ENCODE data around the gene TSBP1. TPM values are rescaled to one million over a fixed set of nuclear protein-coding genes. Genes with fewer than 3 reads are reported as not detected.
A peak's percentile ranks its signal among the peaks of the same experiment; 100 is the strongest.

Gene TSBP1, protein sequence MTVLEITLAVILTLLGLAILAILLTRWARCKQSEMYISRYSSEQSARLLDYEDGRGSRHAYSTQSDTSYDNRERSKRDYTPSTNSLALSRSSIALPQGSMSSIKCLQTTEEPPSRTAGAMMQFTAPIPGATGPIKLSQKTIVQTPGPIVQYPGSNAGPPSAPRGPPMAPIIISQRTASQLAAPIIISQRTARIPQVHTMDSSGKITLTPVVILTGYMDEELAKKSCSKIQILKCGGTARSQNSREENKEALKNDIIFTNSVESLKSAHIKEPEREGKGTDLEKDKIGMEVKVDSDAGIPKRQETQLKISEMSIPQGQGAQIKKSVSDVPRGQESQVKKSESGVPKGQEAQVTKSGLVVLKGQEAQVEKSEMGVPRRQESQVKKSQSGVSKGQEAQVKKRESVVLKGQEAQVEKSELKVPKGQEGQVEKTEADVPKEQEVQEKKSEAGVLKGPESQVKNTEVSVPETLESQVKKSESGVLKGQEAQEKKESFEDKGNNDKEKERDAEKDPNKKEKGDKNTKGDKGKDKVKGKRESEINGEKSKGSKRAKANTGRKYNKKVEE
- not detected in 2 replicates for total RNA-seq
- not detected in 2 replicates for polyA plus RNA-seq

DNA sequence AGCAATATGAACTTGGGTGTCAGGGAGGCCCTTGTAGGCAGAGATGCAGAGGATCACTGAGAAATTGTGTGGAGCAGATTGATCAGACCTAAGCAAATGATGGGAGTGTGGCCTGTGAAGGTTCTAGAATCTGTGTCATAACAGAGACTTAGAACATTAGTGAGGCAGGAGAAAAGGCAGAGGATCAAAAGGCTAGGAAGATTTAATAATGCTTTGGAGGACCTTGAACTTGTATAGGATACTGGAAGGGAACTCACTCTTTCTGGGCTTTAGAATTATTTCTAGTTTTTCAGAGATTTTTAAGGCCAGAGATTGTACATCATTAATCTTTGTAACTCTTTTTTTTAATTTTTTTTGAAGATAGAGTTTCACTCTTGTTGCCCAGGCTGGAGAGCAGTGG, at the start of gene TSBP1:
Gene TSBP1 (minus strand): TSS at position 101 of the 400 bp plus-strand sequence. CDS start 197 bp downstream, outside the sequence.
- no peaks in the 10 kb centered on the region for H3K27me3 ChIP-seq
- no peaks in the 10 kb centered on the region for H3K36me3 ChIP-seq (replicated peaks; ENCODE audit: insufficient read depth, low read depth)
- H3K4me3 ChIP-seq: no peak within 1 kb of the TSS
- TF ChIP-seq, protein P1, sequence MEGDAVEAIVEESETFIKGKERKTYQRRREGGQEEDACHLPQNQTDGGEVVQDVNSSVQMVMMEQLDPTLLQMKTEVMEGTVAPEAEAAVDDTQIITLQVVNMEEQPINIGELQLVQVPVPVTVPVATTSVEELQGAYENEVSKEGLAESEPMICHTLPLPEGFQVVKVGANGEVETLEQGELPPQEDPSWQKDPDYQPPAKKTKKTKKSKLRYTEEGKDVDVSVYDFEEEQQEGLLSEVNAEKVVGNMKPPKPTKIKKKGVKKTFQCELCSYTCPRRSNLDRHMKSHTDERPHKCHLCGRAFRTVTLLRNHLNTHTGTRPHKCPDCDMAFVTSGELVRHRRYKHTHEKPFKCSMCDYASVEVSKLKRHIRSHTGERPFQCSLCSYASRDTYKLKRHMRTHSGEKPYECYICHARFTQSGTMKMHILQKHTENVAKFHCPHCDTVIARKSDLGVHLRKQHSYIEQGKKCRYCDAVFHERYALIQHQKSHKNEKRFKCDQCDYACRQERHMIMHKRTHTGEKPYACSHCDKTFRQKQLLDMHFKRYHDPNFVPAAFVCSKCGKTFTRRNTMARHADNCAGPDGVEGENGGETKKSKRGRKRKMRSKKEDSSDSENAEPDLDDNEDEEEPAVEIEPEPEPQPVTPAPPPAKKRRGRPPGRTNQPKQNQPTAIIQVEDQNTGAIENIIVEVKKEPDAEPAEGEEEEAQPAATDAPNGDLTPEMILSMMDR (IDR thresholded peaks at IDR 0.05; ENCODE audit: poor library complexity): no peak
- TF ChIP-seq EZH2phosphoT487 (IDR thresholded peaks at IDR 0.05; ENCODE audit: low read depth, severe bottlenecking, unreplicated experiment) (no peak), EZH2 (IDR thresholded peaks at IDR 0.05; ENCODE audit: borderline replicate concordance) (no peak)
- DNase-seq (ENCODE audit: low spot score): no peak
- no peaks in the 10 kb centered on the region for H3K9me3 ChIP-seq (ENCODE audit: low read depth)
- no peaks in the 10 kb centered on the region for H3K9me2 ChIP-seq (replicated peaks; ENCODE audit: insufficient read depth)
- no peak within 1 kb of the TSS for H3K27ac ChIP-seq
- no peak within 1 kb of the TSS for H3K4me2 ChIP-seq
- no peaks in the 10 kb centered on the region for H3K4me1 ChIP-seq (ENCODE audit: insufficient read depth)
- H2AFZ ChIP-seq: no peak within 1 kb of the TSS
- no peaks in the 10 kb centered on the region for H4K20me1 ChIP-seq (ENCODE audit: insufficient read depth, poor library complexity, severe bottlenecking)
- H3K79me2 ChIP-seq: no peaks in the 10 kb centered on the region

DNA sequence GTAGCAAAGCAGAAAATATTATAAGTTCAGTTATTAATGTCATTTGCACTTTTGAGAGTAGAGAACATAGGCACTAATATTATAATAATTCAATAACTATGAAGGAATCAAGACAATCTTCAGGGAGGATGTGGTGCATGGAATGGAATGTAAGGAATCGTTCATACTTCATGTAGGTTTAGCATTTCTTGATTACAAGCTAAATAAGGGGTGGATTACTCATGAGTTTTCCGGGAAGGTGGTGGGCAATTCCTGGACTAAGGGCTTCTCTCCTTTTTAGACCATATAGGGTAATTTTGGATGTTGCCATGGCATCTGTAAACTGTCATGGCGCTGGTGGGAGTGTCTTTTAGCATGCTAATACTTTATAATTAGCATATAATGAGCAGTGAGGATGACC, 44.3 kb upstream of the TSBP1 start:
- Histone ChIP-seq H3K27ac (no peak overlapping the region), H3K4me3 (no peak overlapping the region), H3K9me2 (replicated peaks; ENCODE audit: insufficient read depth) (no peaks in the 10 kb centered on the region), H3K36me3 (replicated peaks; ENCODE audit: insufficient read depth, low read depth) (no peaks in the 10 kb centered on the region), H3K27me3 (peaks cover 14% of the 10 kb centered on the region), H3K9me3 (ENCODE audit: low read depth) (no peaks in the 10 kb centered on the region), H3K4me2 (peak overlapping the region; percentile 65), H2AFZ (peak overlapping the region; percentile 45), H3K79me2 (no peaks in the 10 kb centered on the region), H3K4me1 (ENCODE audit: insufficient read depth) (peaks cover 8% of the 10 kb centered on the region), H4K20me1 (ENCODE audit: insufficient read depth, poor library complexity, severe bottlenecking) (no peaks in the 10 kb centered on the region)
- TF ChIP-seq, protein P1 (IDR thresholded peaks at IDR 0.05; ENCODE audit: poor library complexity): no peak
- no peak for TF ChIP-seq EZH2phosphoT487 (IDR thresholded peaks at IDR 0.05; ENCODE audit: low read depth, severe bottlenecking, unreplicated experiment)
- TF ChIP-seq EZH2 (IDR thresholded peaks at IDR 0.05; ENCODE audit: borderline replicate concordance): no peak
- DNase-seq (ENCODE audit: low spot score): no peak
- 74% methylated on average over 3 of the region's 3 CpGs for WGBS (ENCODE audit: low lambda C conversion rate, missing lambda C conversion rate)

DNA sequence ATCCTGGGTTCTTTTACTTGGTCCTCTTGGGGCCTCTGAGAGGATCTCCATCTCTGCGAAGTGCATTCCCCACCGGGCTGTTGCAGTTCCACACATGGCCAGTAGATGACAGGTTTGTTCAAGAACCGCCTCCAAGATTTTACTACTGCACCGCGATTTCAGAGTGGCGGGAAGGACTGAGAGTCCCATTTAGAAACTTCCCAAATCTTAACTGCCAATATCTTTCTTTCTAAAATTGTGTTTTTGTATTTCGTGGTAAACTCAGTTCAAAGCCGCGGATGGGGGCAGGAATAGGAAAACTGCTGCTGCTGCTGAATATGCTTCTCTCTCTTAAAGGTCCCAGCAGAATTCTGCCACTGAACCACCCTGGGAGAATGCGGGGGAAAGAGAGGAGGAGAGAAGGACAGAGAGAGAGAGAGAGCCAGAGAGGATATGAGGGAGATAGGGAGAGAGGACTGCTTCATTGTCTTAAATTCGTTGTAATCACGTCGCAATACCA, 43.9 kb upstream of the TSBP1 start:
- Histone ChIP-seq H3K4me2 (peak overlapping the region; percentile 65), H3K27ac (no peak overlapping the region), H3K9me2 (replicated peaks; ENCODE audit: insufficient read depth) (no peaks in the 10 kb centered on the region), H3K36me3 (replicated peaks; ENCODE audit: insufficient read depth, low read depth) (no peaks in the 10 kb centered on the region), H3K27me3 (peaks cover 11% of the 10 kb centered on the region), H2AFZ (peak overlapping the region; percentile 45), H3K9me3 (ENCODE audit: low read depth) (no peaks in the 10 kb centered on the region), H3K79me2 (no peaks in the 10 kb centered on the region), H4K20me1 (ENCODE audit: insufficient read depth, poor library complexity, severe bottlenecking) (no peaks in the 10 kb centered on the region), H3K4me1 (ENCODE audit: insufficient read depth) (peaks cover 8% of the 10 kb centered on the region), H3K4me3 (no peak overlapping the region)
- TF ChIP-seq, protein P1 (IDR thresholded peaks at IDR 0.05; ENCODE audit: poor library complexity): peak; percentile 88
- no peak for TF ChIP-seq EZH2 (IDR thresholded peaks at IDR 0.05; ENCODE audit: borderline replicate concordance)
- no peak for TF ChIP-seq EZH2phosphoT487 (IDR thresholded peaks at IDR 0.05; ENCODE audit: low read depth, severe bottlenecking, unreplicated experiment)
- DNase-seq (ENCODE audit: low spot score): peak; percentile 84
- 10% methylated on average over 13 of the region's 13 CpGs for WGBS (ENCODE audit: low lambda C conversion rate, missing lambda C conversion rate)
